Stimulated activated CD4-positive, alpha-beta T cell treated with anti-CD3 and anti-CD28 coated beads, TNF-alpha, amount 100 ng/mL, for 48 hours (primary cell): ENCODE data around the gene SLX4IP.

Source experiments
- DNase-seq, 3 donors: peaks; one replicate each; pipeline ENCODE4 v3.0.0-alpha.2; 2020; ENCODE audit warnings: low read depth in 3 of 3

Gene SLX4IP

DNA sequence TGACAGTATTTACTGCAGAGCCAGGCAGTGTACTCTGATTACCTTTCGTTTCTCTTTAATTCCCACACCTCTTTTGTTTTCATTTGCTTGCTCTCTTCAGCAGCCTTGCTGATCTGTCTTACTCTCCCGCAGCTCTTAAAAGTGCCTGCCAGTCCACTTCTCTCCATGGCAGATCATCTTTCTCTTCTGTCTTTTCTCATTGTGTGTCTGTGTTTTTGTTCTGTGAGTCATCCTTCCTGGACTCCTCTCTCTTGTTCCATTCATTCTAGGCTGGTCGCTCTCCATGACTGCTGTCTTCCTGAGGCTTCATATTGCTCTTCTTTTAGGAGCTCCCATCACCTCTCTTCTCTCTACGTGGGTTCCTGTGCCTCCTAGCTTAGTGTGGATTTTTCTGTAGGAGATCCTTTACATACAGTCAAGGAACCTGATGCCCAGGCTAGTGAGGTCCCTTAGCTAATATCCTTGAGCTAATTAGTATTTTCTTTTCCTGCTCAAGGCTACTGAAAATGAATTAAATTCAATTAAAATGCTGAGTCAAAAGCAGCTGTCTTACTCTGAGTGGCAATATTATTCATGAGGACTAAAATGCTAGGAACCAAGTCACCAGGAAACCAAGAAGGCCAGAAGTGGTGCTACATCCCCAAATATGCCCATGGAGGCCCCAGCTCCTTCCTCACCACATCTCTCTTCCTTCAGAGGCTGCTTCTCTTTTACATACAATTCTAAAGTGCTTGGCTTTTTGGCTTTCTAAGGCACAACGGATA is 86.1 kb downstream of the SLX4IP start:
- no peak for DNase-seq

- no peak for DNase-seq
Observed at GRCh38 chr20:10521836-10522235, 86.7 kb downstream of the SLX4IP start.

DNA sequence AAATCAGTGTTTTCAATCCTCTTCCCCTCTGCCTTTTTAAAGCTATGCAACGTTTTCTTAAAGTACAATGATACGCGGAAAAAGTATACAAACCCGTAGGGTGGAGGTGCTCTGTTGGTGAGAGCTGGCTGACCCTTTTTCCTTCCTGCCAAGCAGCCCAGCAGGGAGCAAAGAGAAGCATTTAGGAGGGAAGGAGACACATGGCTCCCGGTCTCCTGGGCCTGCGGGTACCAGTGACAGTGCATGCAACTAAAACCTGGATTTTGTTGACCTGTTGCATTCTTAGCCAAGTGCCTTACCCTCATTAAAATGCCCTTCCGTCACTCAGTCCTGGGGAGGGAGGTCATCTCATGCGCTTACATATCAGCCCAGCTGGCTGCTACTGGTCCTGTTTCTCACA is 87.2 kb downstream of the SLX4IP start:
- no peak for DNase-seq

DNA sequence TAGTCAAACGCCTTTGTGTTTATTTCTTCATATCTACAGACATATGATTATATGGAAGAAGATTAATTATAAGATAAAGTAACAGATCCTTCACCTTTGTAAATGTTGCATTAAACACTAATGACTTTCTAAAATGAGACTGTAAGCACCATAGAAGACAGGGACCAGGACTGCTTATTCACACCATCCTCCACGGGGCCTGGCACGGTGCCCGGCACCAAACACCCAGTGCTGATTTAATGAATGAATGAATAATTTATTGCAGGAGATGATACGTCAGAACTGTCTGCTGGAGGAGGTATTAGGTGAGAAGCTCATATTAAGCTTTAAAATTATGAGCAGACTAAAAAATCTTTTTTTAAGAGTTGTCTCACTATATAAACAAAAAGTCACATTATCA is 88.3 kb downstream of the SLX4IP start:
- no peak for DNase-seq

DNA sequence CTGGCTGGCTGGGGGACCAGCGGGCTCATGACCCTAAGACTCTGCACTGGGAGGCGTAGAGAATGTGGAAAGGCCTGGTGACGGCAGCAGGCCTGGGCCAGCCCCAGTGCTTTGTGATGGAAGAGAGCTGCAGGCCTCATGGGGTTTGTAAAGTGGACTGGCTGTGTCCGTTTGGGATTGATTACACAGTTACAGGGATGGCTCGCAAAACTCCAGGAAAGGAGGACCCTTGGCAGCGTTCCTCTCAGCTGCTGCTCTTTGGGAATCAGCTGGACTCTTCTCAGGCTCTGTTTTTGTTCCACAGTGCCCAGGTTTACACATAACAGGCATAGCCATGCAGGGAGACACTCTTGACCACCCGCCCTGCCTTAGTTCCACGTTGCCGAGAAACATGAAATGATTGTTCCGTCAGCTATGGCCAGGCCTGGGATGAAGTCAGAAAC is 89.0 kb downstream of the SLX4IP start:
- DNase-seq: no peak

DNA sequence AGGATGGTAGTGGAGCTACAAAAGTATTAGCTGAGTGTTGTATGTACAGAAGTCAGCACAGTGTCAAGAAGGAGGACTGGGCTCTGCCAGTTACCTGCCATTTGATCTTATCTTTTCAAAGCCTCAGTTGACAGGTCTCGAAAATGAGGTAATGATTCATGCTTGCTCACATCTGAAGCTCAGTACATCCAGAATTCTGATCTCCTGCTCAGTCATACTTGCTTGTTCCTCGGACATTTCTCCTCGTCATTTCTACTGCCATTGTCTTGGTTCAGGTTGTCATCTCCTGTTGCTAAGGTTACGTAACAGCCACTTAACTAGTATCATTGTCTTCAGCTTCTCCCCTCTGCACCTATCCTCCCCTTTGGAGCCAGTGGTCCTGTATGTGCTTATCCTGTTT is 89.5 kb downstream of the SLX4IP start:
- no peak for DNase-seq

DNA sequence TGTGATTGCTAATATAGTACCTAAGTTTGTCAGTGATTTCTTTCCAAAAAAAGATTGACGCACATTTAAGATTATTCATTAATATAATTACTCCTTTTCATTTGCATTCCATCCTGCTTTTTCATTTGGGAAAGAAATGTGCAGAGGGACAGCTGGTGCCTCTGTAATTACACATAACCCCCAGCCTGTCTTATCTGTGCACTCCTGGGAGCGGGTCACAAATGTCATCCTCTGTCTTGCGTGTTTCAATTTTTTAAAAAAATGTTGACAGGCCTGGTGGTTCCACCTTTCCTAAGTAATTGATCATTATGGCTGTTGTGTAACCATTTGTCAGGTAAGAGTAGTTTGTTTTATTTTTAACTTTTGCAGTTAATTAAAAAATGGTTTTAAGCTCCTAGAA is 92.7 kb downstream of the SLX4IP start:
- DNase-seq: no peak

- no peak for DNase-seq
Observed at GRCh38 chr20:10530883-10531282, 95.8 kb downstream of the SLX4IP start.

DNA sequence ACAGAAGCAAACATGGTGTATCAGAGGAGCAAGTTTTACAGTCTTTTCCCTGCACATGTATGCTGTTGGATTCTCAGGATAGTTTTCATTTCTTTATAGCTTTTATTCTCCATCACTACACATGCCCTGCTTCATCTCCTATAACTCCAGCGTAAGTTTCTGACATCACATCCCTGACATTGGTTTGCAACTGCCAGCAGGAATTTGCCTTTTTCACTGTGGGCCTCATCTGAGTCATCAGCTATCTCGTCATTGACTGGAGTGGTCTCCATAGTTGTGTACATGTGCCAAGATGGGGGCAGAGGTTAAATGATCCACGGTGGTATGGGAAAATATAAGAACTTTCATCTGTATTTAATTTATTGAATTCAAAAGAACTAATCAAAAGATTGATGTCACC is 96.7 kb downstream of the SLX4IP start:
- no peak for DNase-seq

DNA sequence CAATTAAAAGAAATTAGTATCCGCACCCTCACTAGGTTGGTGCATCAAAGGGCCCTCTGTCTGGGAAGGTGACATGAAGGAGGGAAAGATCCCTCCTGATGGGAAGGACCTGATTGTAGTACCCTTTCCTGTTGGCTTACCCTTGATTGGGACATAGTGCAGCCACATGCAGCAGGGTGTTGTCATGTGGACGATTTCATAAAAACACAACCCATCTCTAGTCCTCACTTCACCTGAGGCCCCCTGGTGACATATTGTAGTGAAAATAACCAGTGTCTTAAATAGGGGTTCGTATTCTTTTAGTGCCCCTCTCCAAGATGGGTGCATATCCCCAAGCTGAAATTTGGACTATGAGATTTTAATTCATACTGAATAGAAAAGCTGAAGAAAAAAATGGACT is 97.3 kb downstream of the SLX4IP start:
- DNase-seq: no peak

GRCh38 chr20:10536531-10536930 is 101.4 kb downstream of the SLX4IP start:
- DNase-seq: no peak

- DNase-seq: no peak
Observed at GRCh38 chr20:10537850-10538480, 102.9 kb downstream of the SLX4IP start.

DNA sequence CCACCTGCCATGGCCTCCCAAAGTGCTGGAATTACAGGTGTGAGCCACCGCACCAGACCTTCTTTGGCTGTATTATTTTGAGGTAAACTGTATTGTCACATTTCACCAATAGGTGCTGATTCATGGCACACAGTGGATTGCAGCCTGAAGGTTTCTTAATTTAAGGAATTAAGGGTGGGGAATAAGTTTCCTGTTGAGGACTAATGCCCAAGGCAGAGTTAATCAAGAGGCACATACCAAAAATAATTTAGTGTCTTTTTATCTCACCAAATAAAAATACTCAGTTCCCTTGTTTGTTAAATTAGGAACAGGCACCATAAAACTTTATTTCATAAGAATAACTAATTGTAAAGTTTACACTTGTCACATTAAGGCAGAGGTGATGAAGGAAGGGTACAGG is 103.7 kb downstream of the SLX4IP start:
- no peak for DNase-seq

DNA sequence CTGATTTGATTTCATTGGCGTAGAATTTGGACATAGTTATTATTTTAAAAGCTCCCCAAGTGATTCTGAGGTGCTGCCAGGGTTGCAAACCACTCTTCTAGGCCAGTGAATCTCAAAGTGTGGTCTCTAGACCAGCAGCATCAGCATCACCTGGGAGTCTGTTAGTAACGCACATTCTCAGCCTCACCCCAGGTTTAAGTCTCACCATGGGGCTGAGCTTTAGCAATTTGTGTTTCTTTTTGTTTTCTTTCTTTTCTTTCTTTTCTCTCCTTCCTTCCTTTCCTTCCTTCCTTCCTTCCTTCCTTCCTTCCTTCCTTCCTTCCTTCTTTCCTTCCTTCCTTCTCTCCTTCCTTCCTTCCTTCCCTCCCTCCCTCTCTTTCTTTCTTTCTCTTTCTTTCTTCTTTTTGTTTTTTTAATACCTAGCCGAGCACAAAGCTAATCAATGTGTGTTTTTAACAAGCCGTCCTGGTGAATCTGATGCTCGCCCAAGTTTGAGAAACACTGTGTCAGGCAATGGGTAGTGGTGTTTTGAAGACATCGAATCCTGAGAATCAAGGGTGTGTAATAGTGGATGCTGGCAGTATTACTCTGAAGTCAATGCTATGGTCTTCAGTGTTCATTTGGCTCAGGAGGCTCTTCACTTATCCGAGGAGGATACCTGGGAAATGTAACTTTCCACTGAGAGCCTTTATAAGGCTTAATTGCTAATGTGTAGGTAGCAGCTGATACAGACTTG is 104.9 kb downstream of the SLX4IP start:
- no peak for DNase-seq

- no peak for DNase-seq
Observed at GRCh38 chr20:10540636-10541493, 105.8 kb downstream of the SLX4IP start.

GRCh38 chr20:10541668-10542411 is 106.7 kb downstream of the SLX4IP start:
- no peak for DNase-seq

GRCh38 chr20:10542442-10542841 is 107.3 kb downstream of the SLX4IP start:
- no peak for DNase-seq

- DNase-seq: no peak
Observed at GRCh38 chr20:10543480-10543879, 108.4 kb downstream of the SLX4IP start.

DNA sequence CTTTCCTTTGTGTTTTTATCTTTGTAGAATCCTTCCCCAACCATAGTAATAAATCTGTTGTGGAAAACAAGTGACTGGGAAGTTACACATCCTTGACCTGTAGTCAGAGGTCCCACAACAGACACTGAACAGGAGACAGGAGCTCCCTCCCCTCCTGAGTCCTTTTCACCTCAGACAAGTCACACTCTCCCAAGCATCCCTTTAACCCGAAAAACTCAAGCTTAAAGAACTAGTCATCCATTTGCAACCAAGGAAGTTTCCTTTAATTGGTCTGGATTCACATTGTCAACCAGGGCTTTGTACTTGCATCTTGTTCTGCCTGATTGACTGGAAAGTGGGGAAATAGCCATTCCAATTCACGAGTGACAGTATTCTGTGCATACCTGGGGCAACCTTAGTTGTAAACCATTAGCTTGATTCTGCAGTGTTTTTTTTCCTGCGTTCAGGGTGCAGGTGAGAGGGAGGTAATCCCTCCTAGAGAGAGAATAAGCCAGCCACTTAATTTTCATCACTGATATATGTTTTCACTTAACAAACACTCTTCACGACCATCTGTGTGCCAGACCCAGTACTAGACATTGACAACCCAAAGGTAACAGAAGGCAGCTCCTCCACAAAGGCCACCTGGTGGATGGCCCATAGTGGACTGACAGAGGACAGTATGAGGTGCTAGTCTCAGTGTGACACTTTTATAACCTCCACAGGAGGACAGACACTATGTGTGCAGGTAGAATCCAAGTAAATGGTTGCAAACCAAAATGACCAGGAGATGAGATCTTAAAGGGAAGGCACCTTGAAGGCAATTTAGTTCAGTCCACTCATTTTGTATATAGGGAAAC is 112.4 kb downstream of the SLX4IP start:
- no peak for DNase-seq

DNA sequence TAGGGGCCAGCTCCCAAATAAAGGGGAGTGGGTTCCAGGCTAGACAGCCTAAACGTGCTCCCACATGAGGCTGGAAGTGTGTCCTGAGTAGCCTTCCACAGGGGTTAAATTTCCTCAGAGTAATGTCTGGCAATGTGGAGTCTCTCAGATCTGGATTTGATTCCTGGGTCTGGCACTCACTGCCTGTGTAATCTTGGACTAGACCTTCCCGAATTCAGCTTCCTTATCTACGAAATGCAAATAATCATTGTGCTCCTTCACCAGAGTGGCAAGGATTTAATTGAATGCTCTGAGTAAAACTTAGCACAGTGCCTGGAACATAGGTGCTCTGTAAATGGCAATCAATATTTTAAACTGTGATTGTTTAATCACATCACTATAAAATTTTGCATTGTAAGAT is 114.4 kb downstream of the SLX4IP start:
- DNase-seq: no peak
